Small intestine (tissue), 7 donors: Measurements from ENCODE around the gene ARHGAP24. TPM values are rescaled to one million over a fixed set of nuclear protein-coding genes. Genes with fewer than 3 reads are reported as not detected.

ENCODE experiments used
- DNase-seq, 2 donors: peaks; one replicate each; pipeline versions ENCODE4 v3.0.0 to v3.0.0-alpha.2; 2013
- FAIRE-seq: peaks from 2 replicates; lab custom pipeline; 2012; peaks lifted over from hg19 to GRCh38; lab: Jason Lieb, UNC
- H3K27ac ChIP-seq, 3 donors: one replicate each; pipeline ENCODE4 v1.5.1; 2013; ENCODE audit warnings: low read length in 2 of 3, mild to moderate bottlenecking in 2 of 3, control low read depth in 1 of 3, inconsistent platforms in 1 of 3, low read depth in 1 of 3, moderate library complexity in 1 of 3
- H3K27me3 ChIP-seq, 3 donors: one replicate each; pipeline ENCODE4 v1.6.1; 2013; ENCODE audit warnings: low read length in 3 of 3, inconsistent platforms in 1 of 3; ENCODE audit not compliant: control insufficient read depth in 3 of 3, insufficient read depth in 3 of 3
- H3K36me3 ChIP-seq, 3 donors: one replicate each; pipeline ENCODE4 v1.6.1; 2013; ENCODE audit warnings: low read length in 3 of 3, inconsistent platforms in 1 of 3, low read depth in 1 of 3, mild to moderate bottlenecking in 1 of 3, moderate library complexity in 1 of 3; ENCODE audit not compliant: control insufficient read depth in 3 of 3, insufficient read depth in 2 of 3
- H3K4me1 ChIP-seq, 3 donors: one replicate each; pipeline ENCODE4 v1.6.1; 2013; ENCODE audit warnings: low read length in 2 of 3, inconsistent platforms in 1 of 3, low read depth in 1 of 3, mild to moderate bottlenecking in 1 of 3, moderate library complexity in 1 of 3; ENCODE audit not compliant: control insufficient read depth in 3 of 3, insufficient read depth in 2 of 3
- H3K4me3 ChIP-seq, 3 donors: one replicate each; pipeline ENCODE4 v1.5.1; 2013; ENCODE audit warnings: low read length in 3 of 3, control low read depth in 1 of 3, inconsistent platforms in 1 of 3, low read depth in 1 of 3, mild to moderate bottlenecking in 1 of 3, moderate library complexity in 1 of 3
- H3K9me3 ChIP-seq, 2 donors: one replicate each; pipeline ENCODE4 v1.6.1; 2013; ENCODE audit warnings: low read depth in 1 of 2, low read length in 1 of 2; ENCODE audit not compliant: control insufficient read depth in 2 of 2, insufficient read depth in 1 of 2
- WGBS, 3 donors: extraction: QIAGEN DNeasy Blood & Tissue Kit; methylation state at CpG; one replicate each; pipeline ENCODE4 v1.1.7; 2013; 5-methylcytosine and 5-hydroxymethylcytosine counted together
- polyA plus RNA-seq, 4 donors: library from polyadenylated mRNA; stranded (reverse) in 3 of 4; unstranded in 1 of 4; fragments of 200-250 nt in 3 of 4; fragments of 120-200 nt in 1 of 4; gene quantifications; one replicate each; pipeline versions ENCODE4 v1.2.1 to v1.2.3, GENCODE V29; 2013
- donor health status: healthy with polysubstance abuse.
- donor health status: control.
- donor health status: control.
- donor health status: Bipolar disorder and iron deficiency.
- donor health status: healthy.

ARHGAP24 gene
- polyA plus RNA-seq, 4 donors, result 1.1 to 4.0 (median 3.8) TPM

DNA sequence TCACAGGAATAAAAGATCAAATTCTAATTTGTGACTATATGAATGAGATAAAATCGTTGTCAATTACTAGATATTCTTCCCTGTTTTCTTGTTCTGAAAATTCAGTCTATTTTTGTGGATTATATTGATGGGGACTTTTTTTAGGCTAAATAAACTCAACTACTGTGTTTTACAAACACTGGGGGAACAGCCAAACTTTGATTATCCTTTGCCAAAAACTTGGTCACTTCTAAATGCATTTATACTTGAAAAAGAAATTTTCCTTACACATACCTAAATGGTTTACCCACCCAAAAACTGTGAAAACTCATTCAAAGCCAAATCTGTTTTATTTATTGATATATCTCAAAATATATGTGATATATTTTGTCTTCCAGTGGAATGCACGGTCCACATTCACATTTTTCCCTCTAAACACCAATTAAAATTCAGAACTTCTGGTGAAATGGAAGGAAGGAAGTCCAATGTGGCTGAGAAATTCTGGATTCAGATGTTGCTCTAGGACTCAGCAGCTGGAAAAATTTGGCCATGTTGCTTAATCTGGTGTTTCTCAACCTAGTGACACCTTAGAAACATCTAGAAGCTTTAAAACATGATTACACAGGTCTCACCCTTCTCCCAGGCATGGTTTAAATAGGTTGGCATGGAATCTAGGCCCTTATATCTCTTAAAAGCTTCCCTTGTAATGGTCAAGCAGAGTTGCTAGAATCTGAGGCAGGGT is 28.6 kb upstream of the ARHGAP24 start:
- DNase-seq (no peak), FAIRE-seq (no peak)
- WGBS, 3 donors, result 72 to 89% (median 72%) methylated on average over 2 of the region's 2 CpGs
- Histone ChIP-seq H3K4me1 (no peaks in the 10 kb centered on the region), H3K9me3 (no peaks in the 10 kb centered on the region), H3K4me3 (no peak overlapping the region), H3K27ac (no peak overlapping the region), H3K36me3 (no peaks in the 10 kb centered on the region), H3K27me3 (no peaks in the 10 kb centered on the region)

DNA sequence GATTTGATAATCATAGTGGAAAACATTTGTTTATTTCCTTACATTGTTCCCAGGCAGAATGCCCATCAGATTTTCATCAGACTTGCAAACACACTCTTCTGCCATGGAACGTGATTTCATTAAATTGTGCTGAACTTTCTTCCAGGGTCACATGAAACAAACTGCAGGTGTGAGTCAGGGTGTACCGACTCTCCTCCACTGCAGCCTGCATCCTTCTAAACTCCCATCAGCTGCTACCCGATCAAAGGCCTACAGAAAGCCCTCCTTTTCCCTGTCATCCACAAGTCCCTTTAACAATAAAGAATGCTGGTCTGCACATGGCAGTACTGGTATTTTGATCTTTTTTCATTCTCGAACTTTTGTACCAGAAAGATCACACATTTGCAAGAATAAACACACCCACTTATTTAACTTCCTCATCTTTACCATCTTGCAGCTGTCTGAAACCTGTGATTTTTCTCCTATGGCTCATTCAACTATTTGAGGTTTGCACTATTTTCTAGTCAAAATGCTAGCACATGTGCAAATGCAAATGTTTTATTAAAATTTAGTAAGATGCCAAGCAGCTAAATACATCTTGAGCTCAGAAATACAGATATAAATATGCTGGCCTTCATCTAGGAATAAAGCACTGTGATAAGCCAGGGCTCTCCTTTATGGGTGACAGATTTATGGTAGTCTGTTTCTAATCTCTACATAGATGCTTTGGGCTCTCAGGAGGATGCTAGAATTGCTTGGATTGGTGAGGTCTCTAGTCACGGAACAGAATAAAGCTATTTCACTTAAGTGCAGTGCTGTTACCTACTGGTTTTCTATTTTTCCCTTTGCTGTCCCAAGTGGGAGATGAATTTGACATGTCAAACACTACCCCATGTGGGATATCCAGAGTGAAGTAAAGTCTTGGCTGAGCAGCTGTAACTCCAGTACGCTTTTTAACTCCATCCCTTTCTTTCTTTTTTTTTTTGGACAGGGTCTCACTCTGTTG is 25.8 kb upstream of the ARHGAP24 start:
- no peaks in the 10 kb centered on the region for H3K27me3 ChIP-seq
- H3K27ac ChIP-seq, result no peak overlapping the region
- no peaks in the 10 kb centered on the region for H3K4me1 ChIP-seq
- WGBS, 3 donors, result 42 to 62% (median 55%) methylated on average over 6 of the region's 6 CpGs
- no peaks in the 10 kb centered on the region for H3K9me3 ChIP-seq
- FAIRE-seq (no peak), DNase-seq (no peak)
- no peaks in the 10 kb centered on the region for H3K36me3 ChIP-seq
- H3K4me3 ChIP-seq, result no peak overlapping the region

DNA sequence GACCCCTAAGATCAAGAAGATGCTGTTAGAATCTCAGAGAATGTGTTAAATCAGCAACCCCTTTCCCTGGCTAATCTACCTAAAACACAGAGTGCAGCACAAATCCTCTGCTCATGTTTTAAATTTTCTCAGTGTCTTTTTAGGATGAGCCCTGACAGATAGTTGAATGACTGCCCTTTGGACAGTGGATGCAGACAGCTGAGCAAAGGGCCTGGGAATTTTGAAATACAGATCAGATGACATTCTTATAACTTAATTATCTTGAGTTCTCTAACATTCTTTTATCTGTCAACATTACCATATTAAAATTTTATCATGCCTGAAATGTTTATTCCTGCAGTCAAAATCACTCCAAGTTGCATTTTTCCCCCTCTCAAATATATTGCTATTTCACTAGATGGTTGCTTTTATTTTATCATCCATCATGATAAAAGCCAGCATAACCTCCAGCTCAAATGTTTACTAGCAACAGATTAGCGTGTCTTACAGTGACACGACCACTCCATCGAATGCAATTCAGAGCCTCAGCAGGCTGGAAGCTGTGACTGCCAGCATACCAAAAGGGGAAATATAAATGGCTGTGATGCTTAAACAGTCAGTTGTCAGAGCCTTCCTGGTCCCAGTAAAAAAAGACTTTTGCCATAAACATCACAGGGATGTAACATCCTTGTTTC is 22.8 kb upstream of the ARHGAP24 start:
- DNase-seq (no peak), FAIRE-seq (no peak)
- Histone ChIP-seq H3K36me3 (no peaks in the 10 kb centered on the region), H3K27ac (no peak overlapping the region), H3K9me3 (no peaks in the 10 kb centered on the region), H3K27me3 (no peaks in the 10 kb centered on the region), H3K4me3 (no peak overlapping the region), H3K4me1 (no peaks in the 10 kb centered on the region)
- 49 to 65% (median 65%) methylated on average over 3 of the region's 3 CpGs for WGBS, 3 donors

DNA sequence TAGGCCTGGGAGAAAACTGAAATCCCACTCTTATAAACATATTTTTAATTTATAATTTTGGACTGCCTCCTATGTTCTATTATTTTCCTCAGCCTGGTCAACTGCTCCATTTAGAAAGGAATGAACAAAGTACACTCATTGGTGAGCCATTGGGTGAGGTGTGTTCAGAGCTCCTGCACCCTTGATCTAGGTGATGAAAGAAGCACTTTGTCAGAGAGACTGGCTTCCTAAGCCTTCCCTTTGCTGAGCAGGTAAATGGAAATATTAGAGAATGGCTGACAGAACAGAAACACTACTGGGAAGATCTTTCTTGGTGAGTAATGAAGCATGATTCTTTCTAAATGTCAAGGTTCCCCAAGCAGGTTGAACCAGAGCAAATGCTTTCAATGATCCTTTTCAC is 19.0 kb upstream of the ARHGAP24 start:
- FAIRE-seq (no peak), DNase-seq (no peak)
- no peak overlapping the region for H3K27ac ChIP-seq
- no peaks in the 10 kb centered on the region for H3K4me1 ChIP-seq
- no peak overlapping the region for H3K4me3 ChIP-seq
- H3K27me3 ChIP-seq, result no peaks in the 10 kb centered on the region
- no peaks in the 10 kb centered on the region for H3K9me3 ChIP-seq
- H3K36me3 ChIP-seq, result no peaks in the 10 kb centered on the region

DNA sequence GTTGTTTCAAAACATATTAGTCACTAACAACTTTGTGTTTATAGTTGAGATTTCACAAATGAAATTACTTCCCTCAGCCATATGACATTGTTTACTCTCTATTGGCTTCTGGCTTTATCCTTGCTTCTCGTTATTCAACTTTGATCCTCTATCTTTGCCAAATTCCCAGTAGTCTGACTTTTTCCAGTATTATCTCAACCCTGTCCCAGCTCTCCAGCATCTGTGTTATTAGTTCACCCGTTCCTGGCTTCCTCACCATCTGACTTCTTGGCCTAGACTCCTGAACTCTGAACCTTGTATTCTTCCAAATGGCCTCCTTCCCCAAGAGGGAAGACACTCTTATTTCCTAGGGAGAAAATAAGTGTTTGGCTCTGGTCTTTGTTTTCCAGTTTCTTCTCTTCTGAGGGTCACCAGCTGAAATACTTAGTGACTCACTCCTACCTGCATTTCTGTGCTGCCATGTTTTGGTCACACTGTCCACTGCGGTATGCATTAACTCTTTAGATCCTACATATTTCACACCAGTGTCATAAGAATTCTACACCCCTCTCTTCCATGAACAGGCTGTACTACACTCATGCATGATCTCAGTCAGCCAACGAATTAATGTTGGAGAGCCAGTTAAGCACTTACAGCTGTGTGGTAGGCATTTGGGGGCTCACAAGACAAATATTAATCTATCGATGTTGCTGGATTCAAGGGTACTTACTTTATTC is 17.0 kb upstream of the ARHGAP24 start:
- WGBS, 3 donors, result 60 to 66% (median 62%) methylated on average over 5 of the region's 5 CpGs
- Histone ChIP-seq H3K4me1 (no peaks in the 10 kb centered on the region), H3K36me3 (no peaks in the 10 kb centered on the region), H3K4me3 (no peak overlapping the region), H3K27ac (no peak overlapping the region), H3K9me3 (no peaks in the 10 kb centered on the region), H3K27me3 (no peaks in the 10 kb centered on the region)
- FAIRE-seq (no peak), DNase-seq (peak in 1 of 2 donors; percentile 8)

DNA sequence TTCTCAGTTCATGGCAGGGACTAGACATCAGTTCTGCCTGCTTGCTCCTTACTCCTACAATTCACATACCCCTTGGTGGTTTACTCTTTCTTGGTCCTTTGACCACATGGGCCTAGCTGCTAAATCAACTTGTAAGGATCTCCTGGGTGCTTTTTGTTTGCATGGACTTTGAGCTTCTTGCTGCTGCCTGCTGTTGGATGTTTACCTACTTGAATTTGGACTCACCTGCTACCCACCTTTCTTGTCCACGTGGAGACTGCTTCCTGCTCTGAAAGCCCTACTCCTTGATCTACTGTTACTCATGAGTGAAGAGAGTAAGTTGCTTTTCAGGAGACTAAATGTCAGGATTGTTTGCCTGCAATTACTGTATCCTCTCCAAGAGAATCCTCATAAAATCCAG is 15.2 kb upstream of the ARHGAP24 start:
- FAIRE-seq (no peak), DNase-seq (peak; percentile 36 to 67)
- Histone ChIP-seq H3K4me3 (no peak overlapping the region), H3K9me3 (no peaks in the 10 kb centered on the region), H3K27ac (no peak overlapping the region), H3K4me1 (no peaks in the 10 kb centered on the region), H3K27me3 (no peaks in the 10 kb centered on the region), H3K36me3 (no peaks in the 10 kb centered on the region)
- 9 to 47% (median 16%) methylated on average over 1 of the region's 1 CpG for WGBS, 3 donors

DNA sequence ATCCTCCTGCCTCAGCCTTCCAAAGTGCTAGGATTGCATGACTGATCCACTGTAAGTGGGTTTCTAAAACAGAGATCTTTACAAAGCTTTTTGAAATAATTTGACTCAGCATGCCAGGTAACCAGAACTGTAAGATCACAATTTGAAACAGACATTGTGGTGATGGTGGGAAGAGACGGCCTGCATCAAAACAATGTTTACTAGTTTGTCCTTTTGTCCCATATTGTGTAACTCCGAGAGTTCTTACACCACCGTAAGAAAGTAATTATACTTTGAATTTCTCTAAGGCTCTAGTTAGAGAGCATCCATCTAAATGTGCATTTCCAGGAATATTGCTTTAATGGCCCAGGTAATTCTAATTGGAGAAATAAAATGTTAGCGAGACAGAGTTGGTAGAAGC is 594 bp upstream of the ARHGAP24 start:
- no peak for FAIRE-seq
- DNase-seq, result no peak
- Histone ChIP-seq H3K27me3 (peaks cover 0 to 10% (median 0%) of the 10 kb centered on the region in 3 donors), H3K4me3 (peak overlapping the region in 1 of 3 donors; percentile 62), H3K9me3 (no peaks in the 10 kb centered on the region), H3K36me3 (no peaks in the 10 kb centered on the region), H3K4me1 (no peaks in the 10 kb centered on the region), H3K27ac (peak overlapping the region in 1 of 3 donors; percentile 29)
- WGBS, 3 donors, result 26 to 44% (median 30%) methylated on average over 4 of the region's 4 CpGs
